Stimulated activated naive B cell treated with anti-CD40 and anti-IgM and Interleukin-4, amounts not matched to agents 10 μg/mL and 1 μg/mL and 100 μg/mL, for 72 hours (primary cell): ENCODE data around the gene FHIT.

Experiments used
- ATAC-seq, 2 donors: fragments of 150-1000 bp; cut with Tn5 transposase; replicated peaks; 2 replicates each; pipeline ENCODE4 v1.10.0; 2021; ENCODE audit warnings: moderate library complexity in 1 of 2
- DNase-seq: peaks from one replicate; pipeline ENCODE4 v3.0.0; 2021
- H3K27ac Mint-ChIP-seq: one replicate; pipeline ENCODE4 v1.8.0; 2022; ENCODE audit warnings: mild to moderate bottlenecking, mixed read lengths
- H3K27me3 Mint-ChIP-seq, 2 donors: one replicate each; pipeline ENCODE4 v1.8.0; 2022; ENCODE audit warnings: mixed read lengths in 2 of 2
- H3K36me3 Mint-ChIP-seq, 2 donors: one replicate each; pipeline ENCODE4 v1.8.0; 2022; ENCODE audit warnings: mixed read lengths in 2 of 2, mild to moderate bottlenecking in 1 of 2
- H3K4me1 Mint-ChIP-seq, 2 donors: one replicate each; pipeline ENCODE4 v1.8.0; 2022; ENCODE audit warnings: mixed read lengths in 2 of 2, mild to moderate bottlenecking in 1 of 2
- H3K4me3 Mint-ChIP-seq, 2 donors: one replicate each; pipeline ENCODE4 v1.8.0; 2022; ENCODE audit warnings: mild to moderate bottlenecking in 2 of 2, mixed read lengths in 2 of 2, moderate library complexity in 1 of 2
- H3K9me3 Mint-ChIP-seq, 2 donors: one replicate each; pipeline ENCODE4 v1.8.0; 2022; ENCODE audit warnings: mixed read lengths in 2 of 2, mild to moderate bottlenecking in 1 of 2

FHIT gene

DNA sequence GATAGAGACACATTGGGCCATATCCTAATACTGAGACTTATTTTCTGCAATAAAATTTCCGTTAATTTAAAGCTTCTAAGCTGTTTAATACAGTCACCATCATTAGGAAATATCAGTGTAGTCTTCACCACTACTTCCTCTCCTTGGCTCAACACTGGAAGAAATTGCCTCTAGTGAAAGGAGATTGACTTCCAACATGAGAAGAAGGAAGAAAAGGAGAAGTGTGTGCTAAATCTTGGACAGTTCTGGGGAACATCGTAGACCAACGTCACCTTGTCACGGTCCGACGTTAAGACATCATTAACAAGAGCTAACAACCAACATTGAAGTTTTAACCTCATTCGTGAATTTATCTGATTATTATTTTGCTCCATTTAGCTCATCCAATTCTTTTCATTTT lies 1214.4 kb downstream of the FHIT start:
- peaks cover 0 to 2% of the 10 kb centered on the region in 2 donors for H3K36me3 Mint-ChIP-seq
- H3K27me3 Mint-ChIP-seq, result no peaks in the 10 kb centered on the region
- peaks cover 2 to 6% of the 10 kb centered on the region in 2 donors for H3K4me1 Mint-ChIP-seq
- no peak overlapping the region for H3K4me3 Mint-ChIP-seq
- H3K27ac Mint-ChIP-seq, result no peak overlapping the region
- no peaks in the 10 kb centered on the region for H3K9me3 Mint-ChIP-seq
- ATAC-seq, result no peak
- no peak for DNase-seq

- Mint-ChIP-seq H3K27ac (no peak overlapping the region), H3K4me1 (peaks cover 0 to 2% of the 10 kb centered on the region in 2 donors), H3K4me3 (no peak overlapping the region), H3K27me3 (no peaks in the 10 kb centered on the region), H3K36me3 (no peaks in the 10 kb centered on the region), H3K9me3 (no peaks in the 10 kb centered on the region)
- no peak for ATAC-seq
- DNase-seq, result no peak
These were observed 1217.3 kb downstream of the FHIT start for GRCh38 chr3:60033901-60034453.

- DNase-seq, result no peak
- Mint-ChIP-seq H3K4me3 (no peak overlapping the region), H3K4me1 (peaks cover 0 to 3% of the 10 kb centered on the region in 2 donors), H3K36me3 (no peaks in the 10 kb centered on the region), H3K27me3 (no peaks in the 10 kb centered on the region), H3K27ac (no peak overlapping the region), H3K9me3 (no peaks in the 10 kb centered on the region)
- no peak for ATAC-seq
These were observed 1220.3 kb downstream of the FHIT start for GRCh38 chr3:60030982-60031381.

DNA sequence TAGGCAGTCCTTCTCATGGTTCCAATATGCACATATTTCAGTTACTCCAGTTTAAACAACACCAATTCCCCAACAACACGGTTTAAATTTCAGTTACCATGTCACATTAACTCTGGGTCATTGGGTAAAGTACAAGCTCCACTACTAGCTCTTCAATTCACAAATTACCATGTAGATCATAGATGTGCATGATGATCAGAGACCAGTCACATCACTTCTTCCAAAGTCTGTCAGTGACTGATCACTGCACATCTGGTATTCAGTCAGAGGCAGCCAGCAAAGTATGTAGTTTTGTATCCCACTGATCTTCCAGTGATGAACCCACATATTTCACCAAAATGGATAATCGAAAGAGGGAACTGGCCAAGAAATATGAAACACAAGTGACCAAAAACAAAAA lies 1223.0 kb downstream of the FHIT start:
- ATAC-seq (no peak), DNase-seq (no peak)
- H3K4me3 Mint-ChIP-seq, result no peak overlapping the region
- no peaks in the 10 kb centered on the region for H3K27me3 Mint-ChIP-seq
- no peaks in the 10 kb centered on the region for H3K36me3 Mint-ChIP-seq
- H3K27ac Mint-ChIP-seq, result no peak overlapping the region
- H3K9me3 Mint-ChIP-seq, result no peaks in the 10 kb centered on the region
- peaks cover 2 to 16% of the 10 kb centered on the region in 2 donors for H3K4me1 Mint-ChIP-seq

DNA sequence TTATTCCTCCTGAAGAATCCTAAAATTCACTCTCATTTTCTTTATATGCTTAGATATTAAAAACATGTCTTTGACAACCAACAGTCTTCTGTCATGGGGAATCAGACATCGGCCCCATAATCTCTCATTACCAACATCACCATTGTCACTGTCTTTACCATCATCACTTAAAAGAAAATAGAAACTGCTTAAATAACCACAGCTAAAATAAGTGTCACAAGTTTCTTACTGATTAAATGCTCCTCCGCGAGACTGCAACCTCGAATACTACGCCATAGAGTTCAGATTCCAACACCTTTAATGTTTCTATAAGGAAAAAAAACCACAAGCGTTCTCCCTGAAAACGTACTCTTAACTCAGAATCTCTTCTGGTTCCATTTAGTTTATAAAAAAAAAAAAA lies 1223.9 kb downstream of the FHIT start:
- no peak for ATAC-seq
- H3K9me3 Mint-ChIP-seq, result no peaks in the 10 kb centered on the region
- H3K27ac Mint-ChIP-seq, result no peak overlapping the region

GRCh38 chr3:60025096-60026050 lies 1225.9 kb downstream of the FHIT start:
- Mint-ChIP-seq H3K9me3 (no peaks in the 10 kb centered on the region), H3K4me3 (no peak overlapping the region), H3K36me3 (no peaks in the 10 kb centered on the region), H3K4me1 (peaks cover 2 to 17% of the 10 kb centered on the region in 2 donors), H3K27me3 (no peaks in the 10 kb centered on the region), H3K27ac (no peak overlapping the region)
- DNase-seq (no peak), ATAC-seq (no peak)

More for the DNA sequence above, 1223.9 kb downstream of the FHIT start:
- Mint-ChIP-seq H3K4me1 (peaks cover 2 to 17% of the 10 kb centered on the region in 2 donors), H3K4me3 (no peak overlapping the region), H3K36me3 (no peaks in the 10 kb centered on the region), H3K27me3 (no peaks in the 10 kb centered on the region)
- DNase-seq, result no peak

DNA sequence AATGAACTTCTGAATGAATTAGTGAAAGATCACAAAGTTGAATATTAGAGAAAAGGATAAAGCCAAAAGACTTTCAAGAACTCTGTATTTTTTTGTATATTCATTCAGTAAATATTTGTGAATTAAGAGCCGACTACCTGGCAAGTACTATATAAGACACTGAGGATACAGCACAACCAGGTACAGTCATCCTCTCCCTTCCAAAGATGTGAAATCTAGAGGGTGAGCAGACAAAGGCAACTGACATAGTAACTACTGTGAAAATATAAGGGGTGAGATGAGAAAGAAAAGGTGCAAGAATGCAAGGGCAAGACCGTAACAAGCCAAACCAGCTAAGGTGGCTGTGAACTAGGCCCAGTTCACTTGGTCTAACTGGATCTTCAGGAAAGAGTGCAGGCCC lies 1226.9 kb downstream of the FHIT start:
- no peaks in the 10 kb centered on the region for H3K36me3 Mint-ChIP-seq
- DNase-seq (no peak), ATAC-seq (no peak)
- peaks cover 2 to 17% of the 10 kb centered on the region in 2 donors for H3K4me1 Mint-ChIP-seq
- H3K4me3 Mint-ChIP-seq, result no peak overlapping the region
- no peaks in the 10 kb centered on the region for H3K27me3 Mint-ChIP-seq
- H3K9me3 Mint-ChIP-seq, result no peaks in the 10 kb centered on the region
- H3K27ac Mint-ChIP-seq, result no peak overlapping the region

DNA sequence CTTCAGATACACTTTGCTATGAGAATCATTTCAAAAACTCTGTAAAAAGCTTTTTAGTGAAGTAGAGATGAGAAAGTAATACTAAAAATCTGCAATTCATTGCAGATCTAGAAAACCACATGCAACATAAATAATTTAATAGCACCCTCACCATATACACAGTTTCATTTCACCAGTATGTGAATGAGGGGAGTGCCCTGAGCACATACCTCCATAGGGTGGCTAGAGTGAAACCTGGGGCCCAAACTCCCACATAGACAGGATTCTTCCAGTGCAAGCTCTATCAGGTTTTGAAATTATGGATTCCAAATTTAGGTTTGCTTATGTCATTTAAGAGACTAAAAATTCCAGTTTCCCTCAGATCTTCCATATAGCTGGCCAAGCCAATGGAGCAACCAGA lies 1228.1 kb downstream of the FHIT start:
- H3K36me3 Mint-ChIP-seq, result peaks cover 0 to 4% of the 10 kb centered on the region in 2 donors
- no peak overlapping the region for H3K27ac Mint-ChIP-seq
- DNase-seq (no peak), ATAC-seq (no peak)
- no peaks in the 10 kb centered on the region for H3K27me3 Mint-ChIP-seq
- peaks cover 6 to 17% of the 10 kb centered on the region in 2 donors for H3K4me1 Mint-ChIP-seq
- no peaks in the 10 kb centered on the region for H3K9me3 Mint-ChIP-seq
- H3K4me3 Mint-ChIP-seq, result no peak overlapping the region

GRCh38 chr3:60017631-60018030 lies 1233.6 kb downstream of the FHIT start:
- DNase-seq (peak; percentile 26), ATAC-seq (peak; percentile 95)
- peak overlapping the region; percentile 25 for H3K27ac Mint-ChIP-seq
- no peak overlapping the region for H3K4me3 Mint-ChIP-seq
- no peaks in the 10 kb centered on the region for H3K27me3 Mint-ChIP-seq
- H3K36me3 Mint-ChIP-seq, result peaks cover 2 to 15% of the 10 kb centered on the region in 2 donors
- H3K4me1 Mint-ChIP-seq, result peaks cover 15 to 18% of the 10 kb centered on the region in 2 donors
- peaks cover 5 to 7% of the 10 kb centered on the region in 2 donors for H3K9me3 Mint-ChIP-seq

DNA sequence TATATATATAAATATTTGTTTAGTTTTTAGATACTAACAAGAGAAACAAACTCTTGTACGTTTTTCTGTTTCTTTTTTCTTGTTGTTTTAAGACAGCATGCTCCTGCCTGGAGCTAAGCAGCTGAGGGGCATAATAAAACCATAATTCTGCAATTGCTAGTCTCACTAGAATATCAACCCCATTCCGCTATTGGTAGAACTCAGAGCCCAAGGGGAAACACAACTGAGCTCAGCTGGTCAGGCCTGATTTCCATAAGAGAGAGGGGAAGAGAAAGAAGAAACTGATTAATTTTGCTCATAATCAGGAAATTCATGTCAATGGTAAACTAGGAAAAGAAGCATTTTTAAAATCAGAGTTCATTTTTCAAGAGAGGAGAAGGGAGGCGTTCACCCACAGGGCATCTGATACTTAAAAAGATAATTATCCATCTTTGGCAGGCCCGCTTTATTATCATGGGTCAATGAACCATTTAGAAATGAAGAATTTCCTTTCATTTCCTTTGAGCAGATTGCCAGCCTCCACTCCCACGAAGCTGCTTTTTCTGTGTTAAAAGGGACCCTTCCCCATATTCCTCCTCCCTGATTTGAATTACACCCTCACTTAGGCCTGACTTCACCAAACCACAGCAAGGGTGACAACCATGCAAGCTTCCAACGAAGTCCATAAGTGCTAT lies 1236.1 kb downstream of the FHIT start:
- Mint-ChIP-seq H3K4me3 (no peak overlapping the region), H3K27ac (no peak overlapping the region), H3K4me1 (peaks cover 25 to 31% of the 10 kb centered on the region in 2 donors), H3K36me3 (peaks cover 5 to 18% of the 10 kb centered on the region in 2 donors), H3K9me3 (peaks cover 7 to 10% of the 10 kb centered on the region in 2 donors), H3K27me3 (no peaks in the 10 kb centered on the region)
- ATAC-seq, result no peak
- DNase-seq, result no peak

- H3K9me3 Mint-ChIP-seq, result peaks cover 7 to 10% of the 10 kb centered on the region in 2 donors
- H3K4me1 Mint-ChIP-seq, result peaks cover 22 to 36% of the 10 kb centered on the region in 2 donors
These were observed 1238.0 kb downstream of the FHIT start for GRCh38 chr3:60013241-60013640.

DNA sequence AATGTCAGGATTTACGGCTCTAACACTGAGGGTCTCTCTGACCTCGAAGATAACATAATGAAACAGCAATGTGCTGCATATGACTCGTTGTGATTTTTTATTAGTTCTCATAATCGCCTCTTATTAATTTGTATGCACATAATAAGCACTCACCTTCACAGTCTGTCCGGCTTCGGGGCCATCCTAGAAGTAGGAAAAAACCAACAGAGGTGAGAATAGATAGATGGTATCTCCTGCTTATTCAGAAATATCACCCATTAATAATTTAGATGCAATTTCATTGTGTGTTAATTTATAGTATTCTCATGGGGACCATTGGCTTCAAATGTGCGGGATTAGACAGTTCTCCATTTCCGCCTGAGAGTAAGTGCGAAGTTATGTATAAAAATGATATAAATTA lies 1240.0 kb downstream of the FHIT start:
- no peak for ATAC-seq
- peaks cover 2 to 3% of the 10 kb centered on the region in 2 donors for H3K9me3 Mint-ChIP-seq
- no peaks in the 10 kb centered on the region for H3K27me3 Mint-ChIP-seq
- H3K4me1 Mint-ChIP-seq, result peaks cover 10 to 21% of the 10 kb centered on the region in 2 donors
- no peak for DNase-seq
- H3K27ac Mint-ChIP-seq, result no peak overlapping the region
- peaks cover 3 to 8% of the 10 kb centered on the region in 2 donors for H3K36me3 Mint-ChIP-seq
- peak overlapping the region; percentile 57 to 75 for H3K4me3 Mint-ChIP-seq

More at GRCh38 chr3:60013241-60013640, 1238.0 kb downstream of the FHIT start:
- ATAC-seq (no peak), DNase-seq (no peak)
- Mint-ChIP-seq H3K27me3 (no peaks in the 10 kb centered on the region), H3K4me3 (no peak overlapping the region), H3K36me3 (peaks cover 5 to 15% of the 10 kb centered on the region in 2 donors), H3K27ac (no peak overlapping the region)

GRCh38 chr3:60010781-60011180 lies 1240.5 kb downstream of the FHIT start:
- peaks cover 10 to 21% of the 10 kb centered on the region in 2 donors for H3K4me1 Mint-ChIP-seq
- H3K9me3 Mint-ChIP-seq, result peaks cover 2 to 3% of the 10 kb centered on the region in 2 donors
- ATAC-seq (peak; percentile 98), DNase-seq (peak; percentile 20)
- peak overlapping the region; percentile 20 for H3K27ac Mint-ChIP-seq
- no peaks in the 10 kb centered on the region for H3K27me3 Mint-ChIP-seq
- H3K36me3 Mint-ChIP-seq, result peaks cover 3 to 8% of the 10 kb centered on the region in 2 donors
- peak overlapping the region; percentile 57 to 75 for H3K4me3 Mint-ChIP-seq

GRCh38 chr3:60009931-60010478 lies 1241.2 kb downstream of the FHIT start:
- DNase-seq, result no peak
- H3K36me3 Mint-ChIP-seq, result peaks cover 3 to 8% of the 10 kb centered on the region in 2 donors
- no peak for ATAC-seq
- no peak overlapping the region for H3K27ac Mint-ChIP-seq
- no peaks in the 10 kb centered on the region for H3K27me3 Mint-ChIP-seq
- peaks cover 8 to 21% of the 10 kb centered on the region in 2 donors for H3K4me1 Mint-ChIP-seq
- H3K9me3 Mint-ChIP-seq, result peaks cover 2 to 3% of the 10 kb centered on the region in 2 donors
- H3K4me3 Mint-ChIP-seq, result no peak overlapping the region
